Measurements from ENCODE around the gene ATP5F1B. TPM values are rescaled to one million over a fixed set of nuclear protein-coding genes. Genes with fewer than 3 reads are reported as not detected.

ATP5F1B gene
- total and polyA plus RNA-seq, 9 of the 15 experiments (the other 6 are each of a cell fraction or from before 2014, with no cell fraction given) = 908 to 3,125 (median 1,482) TPM

GRCh38 chr12:56630180-56630632 is 15.6 kb downstream of the ATP5F1B start, which contains the start of gene BAZ2A (continued):
- TF ChIP-seq, protein P1, sequence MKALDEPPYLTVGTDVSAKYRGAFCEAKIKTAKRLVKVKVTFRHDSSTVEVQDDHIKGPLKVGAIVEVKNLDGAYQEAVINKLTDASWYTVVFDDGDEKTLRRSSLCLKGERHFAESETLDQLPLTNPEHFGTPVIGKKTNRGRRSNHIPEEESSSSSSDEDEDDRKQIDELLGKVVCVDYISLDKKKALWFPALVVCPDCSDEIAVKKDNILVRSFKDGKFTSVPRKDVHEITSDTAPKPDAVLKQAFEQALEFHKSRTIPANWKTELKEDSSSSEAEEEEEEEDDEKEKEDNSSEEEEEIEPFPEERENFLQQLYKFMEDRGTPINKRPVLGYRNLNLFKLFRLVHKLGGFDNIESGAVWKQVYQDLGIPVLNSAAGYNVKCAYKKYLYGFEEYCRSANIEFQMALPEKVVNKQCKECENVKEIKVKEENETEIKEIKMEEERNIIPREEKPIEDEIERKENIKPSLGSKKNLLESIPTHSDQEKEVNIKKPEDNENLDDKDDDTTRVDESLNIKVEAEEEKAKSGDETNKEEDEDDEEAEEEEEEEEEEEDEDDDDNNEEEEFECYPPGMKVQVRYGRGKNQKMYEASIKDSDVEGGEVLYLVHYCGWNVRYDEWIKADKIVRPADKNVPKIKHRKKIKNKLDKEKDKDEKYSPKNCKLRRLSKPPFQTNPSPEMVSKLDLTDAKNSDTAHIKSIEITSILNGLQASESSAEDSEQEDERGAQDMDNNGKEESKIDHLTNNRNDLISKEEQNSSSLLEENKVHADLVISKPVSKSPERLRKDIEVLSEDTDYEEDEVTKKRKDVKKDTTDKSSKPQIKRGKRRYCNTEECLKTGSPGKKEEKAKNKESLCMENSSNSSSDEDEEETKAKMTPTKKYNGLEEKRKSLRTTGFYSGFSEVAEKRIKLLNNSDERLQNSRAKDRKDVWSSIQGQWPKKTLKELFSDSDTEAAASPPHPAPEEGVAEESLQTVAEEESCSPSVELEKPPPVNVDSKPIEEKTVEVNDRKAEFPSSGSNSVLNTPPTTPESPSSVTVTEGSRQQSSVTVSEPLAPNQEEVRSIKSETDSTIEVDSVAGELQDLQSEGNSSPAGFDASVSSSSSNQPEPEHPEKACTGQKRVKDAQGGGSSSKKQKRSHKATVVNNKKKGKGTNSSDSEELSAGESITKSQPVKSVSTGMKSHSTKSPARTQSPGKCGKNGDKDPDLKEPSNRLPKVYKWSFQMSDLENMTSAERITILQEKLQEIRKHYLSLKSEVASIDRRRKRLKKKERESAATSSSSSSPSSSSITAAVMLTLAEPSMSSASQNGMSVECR (CRISPR knock-in tag; IDR thresholded peaks at IDR 0.05) = peak; percentile 54; the same call in 1 of the 2 replicates
- peak; percentile 32; the same call in 1 of the 2 replicates for TF ChIP-seq NCOR1 (IDR thresholded peaks at IDR 0.05)
- TF ChIP-seq ZNF511 (CRISPR knock-in tag; IDR thresholded peaks at IDR 0.05) = peak; percentile 84
- TF ChIP-seq NR2C1 (IDR thresholded peaks at IDR 0.05) = no peak
- peak; percentile 46; the same call in 1 of the 2 replicates for TF ChIP-seq NR2C1 (tag; IDR thresholded peaks at IDR 0.05)
- TF ChIP-seq TRIM24 (IDR thresholded peaks at IDR 0.05) = 0 out of 4 replicates have a peak, but pooled peaks of 1 of the 2 experiments have one; percentile 49
- TF ChIP-seq RAD21 (CRISPR knock-in tag; conservative IDR thresholded peaks at IDR 0.05 in 1 of 2, IDR thresholded peaks at IDR 0.05 in 1 of 2) = no peak
- TF ChIP-seq TBP (optimal IDR thresholded peaks at IDR 0.05; ENCODE audit: low read depth, low read length) = peak; percentile 44
- TF ChIP-seq ZFP91 (CRISPR knock-in tag; IDR thresholded peaks at IDR 0.05) = peak; percentile 86
- TF ChIP-seq ZNF174 (CRISPR knock-in tag; IDR thresholded peaks at IDR 0.05) = no peak
- 0 out of 2 replicates have a peak, but pooled peaks have one; percentile 24 for TF ChIP-seq SIN3B (IDR thresholded peaks at IDR 0.05; ENCODE audit: low read depth)
- TF ChIP-seq DMBX1 (CRISPR knock-in tag; IDR thresholded peaks at IDR 0.05; ENCODE audit: borderline replicate concordance) = peak; percentile 44; the same call in 1 of the 2 replicates
- no peak for TF ChIP-seq CBFA2T2 (conservative IDR thresholded peaks at IDR 0.05)
- 0 out of 2 replicates have a peak, but pooled peaks have one; percentile 64 for TF ChIP-seq RUNX1 (IDR thresholded peaks at IDR 0.05; ENCODE audit: low read depth)
- TF ChIP-seq LEF1 (IDR thresholded peaks at IDR 0.05) = 0 out of 2 replicates have a peak, but pooled peaks have one; percentile 37
- peak; percentile 51 for TF ChIP-seq MXI1 (IDR thresholded peaks at IDR 0.05; ENCODE audit: low read depth, low read length)
- TF ChIP-seq POLR2AphosphoS5 (IDR thresholded peaks at IDR 0.05; ENCODE audit: control insufficient read depth, insufficient read depth, low read depth, low read length) = no peak
- 0 out of 4 replicates have a peak, but pooled peaks of 1 of the 2 experiments have one; percentile 56 for TF ChIP-seq ZMIZ1 (IDR thresholded peaks at IDR 0.05; ENCODE audit: low read depth in 2 of 2, low read length in 2 of 2)
- TF ChIP-seq NFIC (IDR thresholded peaks at IDR 0.05) = peak; percentile 44; the same call in 1 of the 2 replicates
